Mucosa of descending colon (tissue), 3 donors: Measurements from ENCODE around the gene WDR88. TPM values are rescaled to one million over a fixed set of nuclear protein-coding genes. Genes with fewer than 3 reads are reported as not detected.

Experiments used
- ATAC-seq: fragments of 200-7000 bp; cut with Tn5 transposase; one replicate; pipeline ENCODE4 v1.9.1; 2020; ENCODE audit warnings: mild to moderate bottlenecking, moderate library complexity
- DNase-seq, 3 donors: peaks; one replicate each; pipeline ENCODE4 v3.0.0-alpha.2; 2020
- H3K36me3 ChIP-seq: fragments of 200-600 bp; one replicate; pipeline ENCODE4 v1.8.0; 2021; ENCODE audit warnings: low read depth, mild to moderate bottlenecking
- H3K4me1 ChIP-seq: fragments of 200-600 bp; one replicate; pipeline ENCODE4 v1.8.0; 2021; ENCODE audit warnings: low read depth, mild to moderate bottlenecking
- H3K4me3 ChIP-seq: fragments of 200-600 bp; one replicate; pipeline ENCODE4 v1.8.0; 2021; ENCODE audit warnings: mild to moderate bottlenecking
- H3K9me3 ChIP-seq: fragments of 200-600 bp; one replicate; pipeline ENCODE4 v1.8.0; 2021; ENCODE audit warnings: mild to moderate bottlenecking
- CTCF ChIP-seq: fragments of 200-600 bp; IDR thresholded peaks from one replicate; pipeline ENCODE4 v1.8.0; 2022; ENCODE audit warnings: antibody characterized with exemption, mild to moderate bottlenecking
- intact Hi-C, 2 donors: fragments of 100-400 bp; cut with DNase I in 1 of 2; cut with micrococcal nuclease in 1 of 2; formaldehyde crosslinking; loops; one replicate each; pipeline versions ENCODE4 v1.11.0 to v1.11.1; 2022; cut with DNase I, micrococcal nuclease
- total RNA-seq, 3 donors: library from RNA; stranded (reverse); fragmentation: NEBNext Ultra II Directional in 2 of 3; extraction: Animal tissue kit (Norgen Biotek cat#: 25700) in 2 of 3; gene quantifications; one replicate each; pipeline versions ENCODE4 v1.2.1 to v1.2.4, GENCODE V29; 2021 to 2023
- donor health status: DM: no; HTN: no; CAD: no; lungs with moderate emphysema.
- donor health status: DM: no; HTN: no; CAD: no.
- donor health status: DM: no; HTN: yes; CAD: no.

The WDR88 gene
- total RNA-seq, 3 donors from 2014 or later = not detected

- H3K36me3 ChIP-seq = no peaks in the 10 kb centered on the region
- H3K9me3 ChIP-seq = no peaks in the 10 kb centered on the region
- H3K4me1 ChIP-seq = peaks cover 21% of the 10 kb centered on the region
- no peak for TF ChIP-seq CTCF
- intact Hi-C loops = no loop called here
- ATAC-seq = no peak
- no peak overlapping the region for H3K4me3 ChIP-seq
- DNase-seq = no peak
Measured at GRCh38 chr19:33174186-33174585, 42.3 kb downstream of the WDR88 start.

GRCh38 chr19:33175156-33175782 lies 43.4 kb downstream of the WDR88 start:
- no peak overlapping the region for H3K4me3 ChIP-seq
- DNase-seq (no peak), ATAC-seq (no peak)
- TF ChIP-seq CTCF = no peak
- peaks cover 21% of the 10 kb centered on the region for H3K4me1 ChIP-seq
- no peaks in the 10 kb centered on the region for H3K9me3 ChIP-seq
- H3K36me3 ChIP-seq = no peaks in the 10 kb centered on the region
- intact Hi-C loops = no loop called here

- H3K36me3 ChIP-seq = no peaks in the 10 kb centered on the region
- no peaks in the 10 kb centered on the region for H3K9me3 ChIP-seq
- DNase-seq = peak in 1 of 3 donors; percentile 43
- TF ChIP-seq CTCF = no peak
- peaks cover 16% of the 10 kb centered on the region for H3K4me1 ChIP-seq
- peak overlapping the region; percentile 74 for H3K4me3 ChIP-seq
- intact Hi-C loops = no loop called here
- peak; percentile 5 for ATAC-seq
Measured at GRCh38 chr19:33175886-33176669, 44.2 kb downstream of the WDR88 start.

- ATAC-seq = peak; percentile 92
- peak; percentile 96 to 98 (median 97) for DNase-seq
- Histone ChIP-seq H3K4me3 (peak overlapping the region; percentile 74), H3K4me1 (peaks cover 13% of the 10 kb centered on the region), H3K36me3 (no peaks in the 10 kb centered on the region), H3K9me3 (no peaks in the 10 kb centered on the region)
- TF ChIP-seq CTCF = no peak
- intact Hi-C loops = no loop called here
Measured at GRCh38 chr19:33176670-33177416, 44.9 kb downstream of the WDR88 start.

- no peaks in the 10 kb centered on the region for H3K9me3 ChIP-seq
- ATAC-seq (no peak), DNase-seq (no peak)
- peak overlapping the region; percentile 30 for H3K4me3 ChIP-seq
- peak; percentile 51 for TF ChIP-seq CTCF
- H3K36me3 ChIP-seq = no peaks in the 10 kb centered on the region
- intact Hi-C loops = no loop called here
- peaks cover 7% of the 10 kb centered on the region for H3K4me1 ChIP-seq
Measured at GRCh38 chr19:33177417-33177979, 45.6 kb downstream of the WDR88 start.
